Keratinocyte (primary cell): ENCODE results near the gene FAM228A. TPM values are rescaled to one million over a fixed set of nuclear protein-coding genes. Genes with fewer than 3 reads are reported as not detected.

Experiments
- DNase-seq: peaks from one replicate; pipeline ENCODE4 v3.0.0-alpha.2; 2011; ENCODE audit warnings: low read depth, missing footprints, low spot score
- FAIRE-seq: peaks from 2 replicates; lab custom pipeline; 2011; peaks lifted over from hg19 to GRCh38; lab: Jason Lieb, UNC
- H2AFZ ChIP-seq: 2 replicates; pipeline ENCODE4 v1.6.0; 2012; ENCODE audit warnings: low read length, control low read depth, inconsistent platforms; ENCODE audit not compliant: control insufficient read depth
- H3K27ac ChIP-seq: 2 replicates; pipeline ENCODE4 v1.5.1; 2011; ENCODE audit warnings: low read length; ENCODE audit not compliant: control insufficient read depth, insufficient read depth
- H3K27me3 ChIP-seq: 3 replicates; pipeline ENCODE4 v1.6.0; 2011; ENCODE audit warnings: low read length; ENCODE audit not compliant: control insufficient read depth, insufficient read depth; ENCODE audit errors: extremely low read depth
- H3K36me3 ChIP-seq, 2 experiments: 2 replicates in 1 of 2; 3 replicates in 1 of 2; pipeline ENCODE4 v1.5.1; 2011; ENCODE audit warnings: low read length in 2 of 2, mild to moderate bottlenecking in 1 of 2; ENCODE audit not compliant: control insufficient read depth in 2 of 2, insufficient read depth in 2 of 2; ENCODE audit errors: extremely low read depth in 1 of 2
- H3K4me1 ChIP-seq: 3 replicates; pipeline ENCODE4 v1.5.1; 2011; ENCODE audit warnings: low read length; ENCODE audit not compliant: control insufficient read depth, insufficient read depth; ENCODE audit errors: extremely low read depth
- H3K4me2 ChIP-seq: 3 replicates; pipeline ENCODE4 v1.6.0; 2011; ENCODE audit warnings: low read depth, low read length; ENCODE audit not compliant: control insufficient read depth, insufficient read depth; ENCODE audit errors: extremely low read depth
- H3K4me3 ChIP-seq, 3 experiments: fragments of 200-600 bp in 1 of 3; sonication (generic) in 1 of 3; 2 replicates in 2 of 3; 3 replicates in 1 of 3; pipeline ENCODE4 v1.5.1; 2011 to 2016; ENCODE audit warnings: low read length in 3 of 3, mild to moderate bottlenecking in 3 of 3, control low read depth in 2 of 3, inconsistent platforms in 1 of 3, low read depth in 1 of 3, mixed read lengths in 1 of 3, mixed run types in 1 of 3, moderate library complexity in 1 of 3; ENCODE audit not compliant: control insufficient read depth in 2 of 3, insufficient read depth in 2 of 3; ENCODE audit errors: extremely low read depth in 1 of 3
- H3K79me2 ChIP-seq: 2 replicates; pipeline ENCODE4 v1.6.0; 2012; ENCODE audit warnings: low read length; ENCODE audit not compliant: control insufficient read depth, insufficient read depth
- H3K9ac ChIP-seq: 3 replicates; pipeline ENCODE4 v1.6.0; 2011; ENCODE audit warnings: low read length; ENCODE audit not compliant: control insufficient read depth, insufficient read depth; ENCODE audit errors: extremely low read depth
- H3K9me1 ChIP-seq: 3 replicates; pipeline ENCODE4 v1.6.0; 2011; ENCODE audit warnings: low read length; ENCODE audit not compliant: control insufficient read depth, insufficient read depth; ENCODE audit errors: extremely low read depth
- H3K9me3 ChIP-seq: 2 replicates; pipeline ENCODE4 v1.5.1; 2012; ENCODE audit warnings: low read depth, low read length; ENCODE audit not compliant: control insufficient read depth
- H4K20me1 ChIP-seq: 3 replicates; pipeline ENCODE4 v1.6.0; 2011; ENCODE audit warnings: low read length; ENCODE audit not compliant: control insufficient read depth, insufficient read depth; ENCODE audit errors: extremely low read depth
- EZH2 ChIP-seq: IDR thresholded peaks from one replicate; pipeline ENCODE4 v1.6.1; 2012; ENCODE audit warnings: inconsistent platforms, mild to moderate bottlenecking, low read length, moderate library complexity
- dilution Hi-C: fragments of 300-500 bp; cut with MboI; formaldehyde crosslinking; loops from one replicate; pipeline ENCODE4 v1.7.0; 2020; ENCODE audit warnings: low sequenced_read_pairs; ENCODE audit not compliant: extremely low pct_ligation_motif_present
- polyA plus RNA-seq, 5 experiments: library from polyadenylated mRNA; depleted of rRNA in 3 of 5; stranded (reverse) in 3 of 5; stranded (forward) in 1 of 5; unstranded in 1 of 5; fragments of >200 nt; gene quantifications; 1 replicate in 1 of 5; 2 replicates in 3 of 5; 3 replicates in 1 of 5; pipeline versions ENCODE4 v1.2.1 to v1.2.3, GENCODE V29; 2011 to 2012; ENCODE audit warnings: missing spikeins in 2 of 5, low read depth in 1 of 5, low replicate concordance in 1 of 5
- TF ChIP-seq, protein P1 (sequence below), 3 experiments: IDR thresholded peaks in 1 of 3; conservative IDR thresholded peaks in 1 of 3; optimal IDR thresholded peaks in 1 of 3; 2 replicates in 2 of 3; 3 replicates in 1 of 3; pipeline versions ENCODE3 to v1.5.1; 2011; ENCODE audit warnings: low read length in 3 of 3, mild to moderate bottlenecking in 3 of 3, moderate library complexity in 2 of 3, control low read depth in 1 of 3, inconsistent platforms in 1 of 3; ENCODE audit not compliant: insufficient read depth in 2 of 3; ENCODE audit errors: extremely low read depth in 1 of 3

FAM228A gene
- polyA plus RNA-seq, 1 donor (not counting 4 experiments of a cell fraction or from before 2014, with no cell fraction given) = not detected

DNA sequence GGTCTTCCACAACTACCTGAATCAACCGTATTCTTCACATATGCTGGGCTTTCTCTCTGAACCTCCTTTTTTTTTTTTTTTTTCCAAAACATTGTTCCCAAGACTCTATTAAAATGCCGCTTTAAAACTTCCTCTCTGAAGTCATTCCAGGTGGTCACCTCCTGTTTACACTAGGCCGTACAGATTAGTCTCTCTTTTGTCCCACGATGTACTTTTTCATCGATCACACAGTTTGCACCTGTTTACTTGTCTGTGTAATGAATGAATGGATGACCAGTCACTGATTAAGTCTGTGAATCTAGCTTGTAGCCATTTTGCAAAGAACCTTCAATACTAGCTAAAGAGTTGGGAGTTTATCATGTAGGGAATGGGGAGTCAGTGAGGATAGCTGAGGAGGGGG is 16.7 kb upstream of the FAM228A start:
- H3K4me2 ChIP-seq = no peak overlapping the region
- no peak overlapping the region for H3K4me3 ChIP-seq
- no peaks in the 10 kb centered on the region for H4K20me1 ChIP-seq
- H3K79me2 ChIP-seq = no peaks in the 10 kb centered on the region
- H3K4me1 ChIP-seq = no peaks in the 10 kb centered on the region
- DNase-seq (no peak), FAIRE-seq (no peak)
- H3K9ac ChIP-seq = no peak overlapping the region
- H3K9me1 ChIP-seq = no peaks in the 10 kb centered on the region
- no peak overlapping the region for H2AFZ ChIP-seq
- no peak for TF ChIP-seq EZH2
- TF ChIP-seq, protein P1, sequence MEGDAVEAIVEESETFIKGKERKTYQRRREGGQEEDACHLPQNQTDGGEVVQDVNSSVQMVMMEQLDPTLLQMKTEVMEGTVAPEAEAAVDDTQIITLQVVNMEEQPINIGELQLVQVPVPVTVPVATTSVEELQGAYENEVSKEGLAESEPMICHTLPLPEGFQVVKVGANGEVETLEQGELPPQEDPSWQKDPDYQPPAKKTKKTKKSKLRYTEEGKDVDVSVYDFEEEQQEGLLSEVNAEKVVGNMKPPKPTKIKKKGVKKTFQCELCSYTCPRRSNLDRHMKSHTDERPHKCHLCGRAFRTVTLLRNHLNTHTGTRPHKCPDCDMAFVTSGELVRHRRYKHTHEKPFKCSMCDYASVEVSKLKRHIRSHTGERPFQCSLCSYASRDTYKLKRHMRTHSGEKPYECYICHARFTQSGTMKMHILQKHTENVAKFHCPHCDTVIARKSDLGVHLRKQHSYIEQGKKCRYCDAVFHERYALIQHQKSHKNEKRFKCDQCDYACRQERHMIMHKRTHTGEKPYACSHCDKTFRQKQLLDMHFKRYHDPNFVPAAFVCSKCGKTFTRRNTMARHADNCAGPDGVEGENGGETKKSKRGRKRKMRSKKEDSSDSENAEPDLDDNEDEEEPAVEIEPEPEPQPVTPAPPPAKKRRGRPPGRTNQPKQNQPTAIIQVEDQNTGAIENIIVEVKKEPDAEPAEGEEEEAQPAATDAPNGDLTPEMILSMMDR (optimal IDR thresholded peaks at IDR 0.05 in 1 of 3, IDR thresholded peaks at IDR 0.05 in 1 of 3, conservative IDR thresholded peaks at IDR 0.05 in 1 of 3; ENCODE audit: extremely low read depth in 1 of 3, insufficient read depth in 2 of 3, low read length in 3 of 3) = no peak
- dilution Hi-C loops = no loop called here
- no peaks in the 10 kb centered on the region for H3K27me3 ChIP-seq
- no peaks in the 10 kb centered on the region for H3K36me3 ChIP-seq
- H3K27ac ChIP-seq = no peak overlapping the region
- H3K9me3 ChIP-seq = no peaks in the 10 kb centered on the region

DNA sequence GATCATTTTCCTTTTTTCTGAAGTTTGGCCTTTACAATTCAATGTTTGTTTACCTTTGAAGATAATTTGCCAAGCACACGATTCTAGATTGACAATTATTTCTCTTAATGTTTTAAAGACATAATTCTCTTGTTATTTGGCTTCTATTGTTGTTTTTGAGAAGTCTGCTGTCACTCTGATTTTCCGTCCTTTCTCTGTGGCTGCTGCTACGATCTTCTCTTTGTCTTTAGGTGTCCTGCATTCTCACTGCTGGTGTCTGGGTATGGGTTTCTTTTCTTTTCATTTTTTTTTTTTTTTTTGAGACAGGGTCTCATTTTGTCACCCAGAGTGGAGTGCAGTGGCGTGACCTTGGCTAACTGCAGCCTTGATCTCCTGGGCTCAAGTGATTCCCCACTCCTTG is 15.1 kb upstream of the FAM228A start:
- H3K27me3 ChIP-seq = no peaks in the 10 kb centered on the region
- H3K4me3 ChIP-seq = no peak overlapping the region
- no peak overlapping the region for H2AFZ ChIP-seq
- no peaks in the 10 kb centered on the region for H3K79me2 ChIP-seq
- H3K27ac ChIP-seq = no peak overlapping the region
- no peaks in the 10 kb centered on the region for H3K4me1 ChIP-seq
- no peaks in the 10 kb centered on the region for H3K9me1 ChIP-seq
- dilution Hi-C loops = no loop called here
- no peak for FAIRE-seq
- H3K4me2 ChIP-seq = no peak overlapping the region
- no peak overlapping the region for H3K9ac ChIP-seq
- no peak for DNase-seq
- H3K9me3 ChIP-seq = no peaks in the 10 kb centered on the region
- no peak for TF ChIP-seq EZH2
- TF ChIP-seq, protein P1 (optimal IDR thresholded peaks at IDR 0.05 in 1 of 3, IDR thresholded peaks at IDR 0.05 in 1 of 3, conservative IDR thresholded peaks at IDR 0.05 in 1 of 3; ENCODE audit: extremely low read depth in 1 of 3, insufficient read depth in 2 of 3, low read length in 3 of 3) = no peak
- H3K36me3 ChIP-seq = no peaks in the 10 kb centered on the region
- H4K20me1 ChIP-seq = no peaks in the 10 kb centered on the region
